ENCODE data around the gene ZMAT5.

- no peak for TF ChIP-seq MAX (CRISPR knock-in tag; IDR thresholded peaks at IDR 0.05)
- TF ChIP-seq, protein P1, sequence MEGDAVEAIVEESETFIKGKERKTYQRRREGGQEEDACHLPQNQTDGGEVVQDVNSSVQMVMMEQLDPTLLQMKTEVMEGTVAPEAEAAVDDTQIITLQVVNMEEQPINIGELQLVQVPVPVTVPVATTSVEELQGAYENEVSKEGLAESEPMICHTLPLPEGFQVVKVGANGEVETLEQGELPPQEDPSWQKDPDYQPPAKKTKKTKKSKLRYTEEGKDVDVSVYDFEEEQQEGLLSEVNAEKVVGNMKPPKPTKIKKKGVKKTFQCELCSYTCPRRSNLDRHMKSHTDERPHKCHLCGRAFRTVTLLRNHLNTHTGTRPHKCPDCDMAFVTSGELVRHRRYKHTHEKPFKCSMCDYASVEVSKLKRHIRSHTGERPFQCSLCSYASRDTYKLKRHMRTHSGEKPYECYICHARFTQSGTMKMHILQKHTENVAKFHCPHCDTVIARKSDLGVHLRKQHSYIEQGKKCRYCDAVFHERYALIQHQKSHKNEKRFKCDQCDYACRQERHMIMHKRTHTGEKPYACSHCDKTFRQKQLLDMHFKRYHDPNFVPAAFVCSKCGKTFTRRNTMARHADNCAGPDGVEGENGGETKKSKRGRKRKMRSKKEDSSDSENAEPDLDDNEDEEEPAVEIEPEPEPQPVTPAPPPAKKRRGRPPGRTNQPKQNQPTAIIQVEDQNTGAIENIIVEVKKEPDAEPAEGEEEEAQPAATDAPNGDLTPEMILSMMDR (IDR thresholded peaks at IDR 0.05): no peak
- no peak for TF ChIP-seq ATF1 (CRISPR knock-in tag; IDR thresholded peaks at IDR 0.05)
- TF ChIP-seq HMGA2 (CRISPR knock-in tag; IDR thresholded peaks at IDR 0.05): no peak
- no peak for TF ChIP-seq FOXJ3 (CRISPR knock-in tag; IDR thresholded peaks at IDR 0.05; ENCODE audit: borderline replicate concordance)
- no peak for TF ChIP-seq CDX4 (CRISPR knock-in tag; IDR thresholded peaks at IDR 0.05; ENCODE audit: borderline replicate concordance)
- TF ChIP-seq IRF2 (CRISPR knock-in tag; IDR thresholded peaks at IDR 0.05; ENCODE audit: borderline replicate concordance, low read depth): no peak
- TF ChIP-seq ZNF425 (CRISPR knock-in tag; conservative IDR thresholded peaks at IDR 0.05): no peak
Measured at GRCh38 chr22:29703569-29704195, 63.1 kb downstream of the ZMAT5 start.

Data from WTC11 (cell line).